HAP-1 (cell line): ENCODE measurements around the gene NLRP11.

ENCODE experiments used
- DNase-seq, 2 experiments: peaks; one replicate each; pipeline ENCODE4 v3.0.0-alpha.2; 2016 to 2020; ENCODE audit warnings: low spot score in 2 of 2
- H3K27me3 ChIP-seq: fragments of 250-450 bp; sonication (Bioruptor Pico); 2 replicates; pipeline ENCODE4 v1.5.1; 2020; ENCODE audit warnings: low read depth, mild to moderate bottlenecking, moderate library complexity
- H3K36me3 ChIP-seq: fragments of 250-450 bp; sonication (Bioruptor Pico); replicated peaks from 2 replicates; pipeline ENCODE4 v1.5.1; 2020; ENCODE audit warnings: mild to moderate bottlenecking
- H3K4me1 ChIP-seq: fragments of 250-450 bp; sonication (Bioruptor Pico); 2 replicates; pipeline ENCODE4 v1.5.1; 2020; ENCODE audit warnings: mild to moderate bottlenecking
- H3K4me3 ChIP-seq: fragments of 250-450 bp; sonication (Bioruptor Pico); 2 replicates; pipeline ENCODE4 v1.5.1; 2020; ENCODE audit warnings: mild to moderate bottlenecking, moderate library complexity
- H3K9me3 ChIP-seq: fragments of 250-450 bp; sonication (Bioruptor Pico); 2 replicates; pipeline ENCODE4 v1.5.1; 2020; ENCODE audit warnings: mild to moderate bottlenecking, moderate library complexity
- in situ Hi-C: fragments of 300-500 bp; cut with MboI; formaldehyde crosslinking; loops from 3 replicates; pipeline ENCODE4 v1.14.3; 2020; ENCODE audit warnings: low sequenced_read_pairs, inconsistent platforms, mixed read lengths

Gene NLRP11

GRCh38 chr19:55831846-55832245, at the start of gene NLRP11:
NLRP11 (minus strand) TSS chr19:55831999; CDS start chr19:55818174, 13,825 bp downstream.
- in situ Hi-C loops: no loop called here
- Histone ChIP-seq H3K9me3 (no peaks in the 10 kb centered on the region), H3K4me1 (no peaks in the 10 kb centered on the region), H3K27me3 (no peaks in the 10 kb centered on the region), H3K36me3 (no peaks in the 10 kb centered on the region), H3K4me3 (no peak within 1 kb of the TSS)
- no peak for DNase-seq

- in situ Hi-C loops: no loop called here
- H3K9me3 ChIP-seq: no peaks in the 10 kb centered on the region
Measured at GRCh38 chr19:55877211-55877610, 45.4 kb upstream of the NLRP11 start.

DNA sequence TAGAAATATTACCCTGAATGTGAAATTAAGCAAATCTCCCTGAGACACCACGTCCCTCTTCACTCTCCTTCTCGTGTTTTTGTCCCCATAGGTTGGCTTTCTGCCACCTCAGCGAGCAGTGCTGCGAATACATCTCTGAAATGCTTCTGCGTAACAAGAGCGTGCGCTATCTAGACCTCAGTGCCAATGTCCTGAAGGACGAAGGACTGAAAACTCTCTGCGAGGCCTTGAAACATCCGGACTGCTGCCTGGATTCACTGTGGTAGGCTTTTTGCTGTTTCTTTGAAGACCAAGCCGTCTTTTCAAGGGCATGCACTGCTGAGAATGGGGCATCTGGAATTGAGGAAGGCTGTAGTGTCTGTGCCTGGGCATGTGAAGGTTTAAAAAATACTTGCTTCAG, 38.9 kb upstream of the NLRP11 start:
- DNase-seq: no peak
- Histone ChIP-seq H3K27me3 (no peaks in the 10 kb centered on the region), H3K4me3 (no peak overlapping the region), H3K4me1 (no peaks in the 10 kb centered on the region), H3K36me3 (no peaks in the 10 kb centered on the region), H3K9me3 (no peaks in the 10 kb centered on the region)
- in situ Hi-C loops: no loop called here

More at GRCh38 chr19:55877211-55877610, 45.4 kb upstream of the NLRP11 start:
- Histone ChIP-seq H3K4me1 (no peaks in the 10 kb centered on the region), H3K36me3 (no peaks in the 10 kb centered on the region), H3K27me3 (no peaks in the 10 kb centered on the region), H3K4me3 (no peak overlapping the region)
- no peak for DNase-seq

DNA sequence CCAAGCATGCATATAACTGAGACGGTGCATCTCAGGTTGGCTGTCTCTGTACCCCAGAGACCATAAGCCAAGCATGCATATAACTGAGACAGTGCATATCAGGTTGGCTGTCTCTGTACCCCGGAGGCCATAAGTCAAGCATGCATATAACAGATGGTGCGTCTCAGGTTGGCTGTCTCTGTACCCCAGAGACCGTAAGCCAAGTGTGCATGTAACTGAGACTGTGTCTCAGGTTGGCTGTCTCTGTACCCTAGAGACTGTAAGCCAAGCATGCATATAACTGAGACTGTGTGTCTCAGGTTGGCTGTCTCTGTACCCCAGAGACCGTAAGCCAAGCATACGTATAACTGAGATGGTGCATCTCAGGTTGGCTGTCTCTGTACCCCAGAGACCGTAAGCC, 35.3 kb upstream of the NLRP11 start:
- H3K27me3 ChIP-seq: no peaks in the 10 kb centered on the region
- H3K36me3 ChIP-seq: no peaks in the 10 kb centered on the region
- no peak overlapping the region for H3K4me3 ChIP-seq
- no peaks in the 10 kb centered on the region for H3K4me1 ChIP-seq
- in situ Hi-C loops: no loop called here
- H3K9me3 ChIP-seq: no peaks in the 10 kb centered on the region
- no peak for DNase-seq

- in situ Hi-C loops: no loop called here
- Histone ChIP-seq H3K27me3 (no peaks in the 10 kb centered on the region), H3K4me3 (no peak overlapping the region), H3K4me1 (no peaks in the 10 kb centered on the region), H3K9me3 (no peaks in the 10 kb centered on the region), H3K36me3 (no peaks in the 10 kb centered on the region)
- no peak for DNase-seq
Measured at GRCh38 chr19:55866521-55866920, 34.7 kb upstream of the NLRP11 start.

- in situ Hi-C loops: no loop called here
- DNase-seq: no peak
- 0 out of 2 replicates have a peak, but pooled peaks cover 2% of the 10 kb centered on the region for H3K9me3 ChIP-seq
- no peaks in the 10 kb centered on the region for H3K36me3 ChIP-seq
- H3K27me3 ChIP-seq: no peaks in the 10 kb centered on the region
- H3K4me1 ChIP-seq: no peaks in the 10 kb centered on the region
- H3K4me3 ChIP-seq: no peak overlapping the region
Measured at GRCh38 chr19:55858969-55859368, 27.2 kb upstream of the NLRP11 start.

GRCh38 chr19:55858401-55858800, 26.6 kb upstream of the NLRP11 start:
- in situ Hi-C loops: no loop called here
- DNase-seq: no peak
- Histone ChIP-seq H3K4me1 (no peaks in the 10 kb centered on the region), H3K36me3 (no peaks in the 10 kb centered on the region), H3K27me3 (no peaks in the 10 kb centered on the region), H3K9me3 (0 out of 2 replicates have a peak, but pooled peaks cover 2% of the 10 kb centered on the region), H3K4me3 (no peak overlapping the region)

DNA sequence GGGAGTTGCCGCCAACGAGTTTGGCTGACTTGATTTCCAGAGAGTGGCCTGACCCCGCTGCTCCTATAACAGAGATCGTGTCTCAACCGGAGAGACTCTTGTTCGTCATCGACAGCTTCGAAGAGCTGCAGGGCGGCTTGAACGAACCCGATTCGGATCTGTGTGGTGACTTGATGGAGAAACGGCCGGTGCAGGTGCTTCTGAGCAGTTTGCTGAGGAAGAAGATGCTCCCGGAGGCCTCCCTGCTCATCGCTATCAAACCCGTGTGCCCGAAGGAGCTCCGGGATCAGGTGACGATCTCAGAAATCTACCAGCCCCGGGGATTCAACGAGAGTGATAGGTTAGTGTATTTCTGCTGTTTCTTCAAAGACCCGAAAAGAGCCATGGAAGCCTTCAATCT, 26.2 kb upstream of the NLRP11 start:
- in situ Hi-C loops: no loop called here
- H3K36me3 ChIP-seq: no peaks in the 10 kb centered on the region

GRCh38 chr19:55857149-55857548, 25.4 kb upstream of the NLRP11 start:
- no peak overlapping the region for H3K4me3 ChIP-seq
- no peaks in the 10 kb centered on the region for H3K36me3 ChIP-seq
- no peaks in the 10 kb centered on the region for H3K4me1 ChIP-seq
- H3K27me3 ChIP-seq: no peaks in the 10 kb centered on the region
- H3K9me3 ChIP-seq: 0 out of 2 replicates have a peak, but pooled peaks cover 2% of the 10 kb centered on the region
- DNase-seq: no peak
- in situ Hi-C loops: no loop called here

More for the DNA sequence above, 26.2 kb upstream of the NLRP11 start:
- no peak overlapping the region for H3K4me3 ChIP-seq
- DNase-seq: no peak
- no peaks in the 10 kb centered on the region for H3K27me3 ChIP-seq
- no peaks in the 10 kb centered on the region for H3K4me1 ChIP-seq
- H3K9me3 ChIP-seq: 0 out of 2 replicates have a peak, but pooled peaks cover 2% of the 10 kb centered on the region

DNA sequence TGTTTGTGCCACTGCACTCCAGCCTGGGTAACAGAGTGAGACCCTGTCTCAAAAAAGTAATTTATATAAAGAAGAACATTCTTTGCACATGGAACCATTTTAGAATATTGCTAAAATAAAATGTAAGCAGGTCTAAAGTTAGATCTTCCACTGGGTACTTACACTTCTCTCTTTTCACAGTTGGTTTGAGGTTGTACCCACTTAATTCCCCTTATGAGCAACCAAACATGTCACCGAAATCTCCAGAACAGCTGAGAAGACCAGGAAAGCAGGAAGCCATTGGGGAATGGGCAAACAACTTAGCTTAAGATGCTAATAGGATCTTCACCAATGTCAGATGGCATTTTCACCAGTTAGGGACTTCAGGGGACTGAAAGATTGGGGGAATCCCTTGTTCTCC, 23.4 kb upstream of the NLRP11 start:
- 0 out of 2 replicates have a peak, but pooled peaks cover 2% of the 10 kb centered on the region for H3K9me3 ChIP-seq
- H3K36me3 ChIP-seq: no peaks in the 10 kb centered on the region
- in situ Hi-C loops: no loop called here
- no peak overlapping the region for H3K4me3 ChIP-seq
- DNase-seq: no peak
- no peaks in the 10 kb centered on the region for H3K27me3 ChIP-seq
- no peaks in the 10 kb centered on the region for H3K4me1 ChIP-seq

DNA sequence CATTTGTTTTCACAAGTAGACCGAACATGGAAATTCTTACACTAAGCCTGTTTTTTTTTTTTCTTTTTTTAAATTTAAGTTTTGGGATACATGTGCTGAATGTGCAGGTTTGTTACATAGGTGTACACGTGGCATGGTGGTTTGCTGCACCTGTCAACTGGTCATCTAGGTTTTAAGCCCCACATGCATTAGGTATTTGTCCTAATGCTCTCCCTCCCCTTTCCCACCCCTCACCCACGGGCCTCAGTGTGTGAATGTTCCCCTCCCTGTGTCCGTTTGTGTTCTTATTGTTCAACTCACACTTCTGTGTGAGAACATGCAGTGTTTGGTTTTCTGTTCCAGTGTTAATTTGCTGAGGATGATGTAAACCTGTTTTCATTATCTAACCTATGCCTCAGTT, 7.1 kb upstream of the NLRP11 start:
- DNase-seq: no peak
- Histone ChIP-seq H3K4me1 (no peaks in the 10 kb centered on the region), H3K4me3 (no peak overlapping the region), H3K27me3 (no peaks in the 10 kb centered on the region), H3K9me3 (no peaks in the 10 kb centered on the region), H3K36me3 (no peaks in the 10 kb centered on the region)
- in situ Hi-C loops: no loop called here

- H3K4me1 ChIP-seq: no peaks in the 10 kb centered on the region
- no peaks in the 10 kb centered on the region for H3K9me3 ChIP-seq
- H3K4me3 ChIP-seq: no peak overlapping the region
- H3K27me3 ChIP-seq: no peaks in the 10 kb centered on the region
- H3K36me3 ChIP-seq: no peaks in the 10 kb centered on the region
- DNase-seq: no peak
- in situ Hi-C loops: no loop called here
Measured at GRCh38 chr19:55838251-55838650, 6.5 kb upstream of the NLRP11 start.

- Histone ChIP-seq H3K9me3 (no peaks in the 10 kb centered on the region), H3K4me1 (no peaks in the 10 kb centered on the region), H3K27me3 (no peaks in the 10 kb centered on the region), H3K36me3 (no peaks in the 10 kb centered on the region), H3K4me3 (no peak within 1 kb of the TSS)
- DNase-seq: no peak
- in situ Hi-C loops: no loop called here
Measured at GRCh38 chr19:55836340-55836739, 4.5 kb upstream of the NLRP11 start, which contains the start of gene NLRP4. NLRP4 (plus strand) TSS chr19:55836540; CDS start chr19:55852081, 15,541 bp downstream.

GRCh38 chr19:55832676-55833075, 877 bp upstream of the NLRP11 start:
- no peaks in the 10 kb centered on the region for H3K4me1 ChIP-seq
- no peaks in the 10 kb centered on the region for H3K9me3 ChIP-seq
- no peak for DNase-seq
- H3K27me3 ChIP-seq: no peaks in the 10 kb centered on the region
- in situ Hi-C loops: no loop called here
- H3K36me3 ChIP-seq: no peaks in the 10 kb centered on the region
- H3K4me3 ChIP-seq: no peak overlapping the region

GRCh38 chr19:55830656-55831055, 1.1 kb downstream of the NLRP11 start:
- H3K9me3 ChIP-seq: no peaks in the 10 kb centered on the region
- no peaks in the 10 kb centered on the region for H3K27me3 ChIP-seq
- H3K4me3 ChIP-seq: no peak overlapping the region
- no peaks in the 10 kb centered on the region for H3K36me3 ChIP-seq
- no peaks in the 10 kb centered on the region for H3K4me1 ChIP-seq
- in situ Hi-C loops: no loop called here
- DNase-seq: no peak
